ENCODE measurements around the gene PLCB4.
"Not testable (repeated sequence)": the region's sequence is repeated elsewhere in the genome, so short reads cannot be mapped to it uniquely, and the experiment has no call there.

PLCB4 gene

GRCh38 chr20:9032758-9033157 is 36.1 kb upstream of the PLCB4 start:
- no peaks in the 10 kb centered on the region for H3K27me3 ChIP-seq (ENCODE audit: control insufficient read depth, insufficient read depth, low read length)
- H3K36me3 ChIP-seq (ENCODE audit: control insufficient read depth, insufficient read depth, low read length): no peaks in the 10 kb centered on the region
- H3K4me1 ChIP-seq (ENCODE audit: control insufficient read depth, insufficient read depth, low read length): no peaks in the 10 kb centered on the region
- WGBS (ENCODE audit: insufficient coverage, insufficient read length): no CpG with 5 or more reads among the region's 4 CpGs
- no peak for DNase-seq (ENCODE audit: low read depth, low spot score)
- H3K4me3 ChIP-seq (ENCODE audit: low read length): no peak overlapping the region
- no peaks in the 10 kb centered on the region for H3K9me3 ChIP-seq (ENCODE audit: control insufficient read depth, insufficient read depth, low read length)
- no peak overlapping the region for H3K27ac ChIP-seq (ENCODE audit: low read length)

- WGBS (ENCODE audit: insufficient coverage, insufficient read length): no CpG with 5 or more reads among the region's 3 CpGs
- H3K27me3 ChIP-seq (ENCODE audit: control insufficient read depth, insufficient read depth, low read length): no peaks in the 10 kb centered on the region
- DNase-seq (ENCODE audit: low read depth, low spot score): no peak
- no peaks in the 10 kb centered on the region for H3K9me3 ChIP-seq (ENCODE audit: control insufficient read depth, insufficient read depth, low read length)
- no peak overlapping the region for H3K27ac ChIP-seq (ENCODE audit: low read length)
- H3K4me1 ChIP-seq (ENCODE audit: control insufficient read depth, insufficient read depth, low read length): no peaks in the 10 kb centered on the region
- H3K36me3 ChIP-seq (ENCODE audit: control insufficient read depth, insufficient read depth, low read length): no peaks in the 10 kb centered on the region
- no peak overlapping the region for H3K4me3 ChIP-seq (ENCODE audit: low read length)
These were observed 33.8 kb upstream of the PLCB4 start for GRCh38 chr20:9035126-9035525.

GRCh38 chr20:9036593-9036992 is 32.3 kb upstream of the PLCB4 start:
- Histone ChIP-seq H3K4me3 (ENCODE audit: low read length) (no peak overlapping the region), H3K9me3 (ENCODE audit: control insufficient read depth, insufficient read depth, low read length) (no peaks in the 10 kb centered on the region), H3K4me1 (ENCODE audit: control insufficient read depth, insufficient read depth, low read length) (no peaks in the 10 kb centered on the region), H3K36me3 (ENCODE audit: control insufficient read depth, insufficient read depth, low read length) (no peaks in the 10 kb centered on the region), H3K27me3 (ENCODE audit: control insufficient read depth, insufficient read depth, low read length) (no peaks in the 10 kb centered on the region), H3K27ac (ENCODE audit: low read length) (no peak overlapping the region)
- no peak for DNase-seq (ENCODE audit: low read depth, low spot score)
- no CpG with 5 or more reads among the region's 1 CpG for WGBS (ENCODE audit: insufficient coverage, insufficient read length)

GRCh38 chr20:9038791-9039535 is 29.9 kb upstream of the PLCB4 start:
- no CpG with 5 or more reads among the region's 6 CpGs for WGBS (ENCODE audit: insufficient coverage, insufficient read length)
- no peak overlapping the region for H3K27ac ChIP-seq (ENCODE audit: low read length)
- DNase-seq (ENCODE audit: low read depth, low spot score): no peak
- no peaks in the 10 kb centered on the region for H3K27me3 ChIP-seq (ENCODE audit: control insufficient read depth, insufficient read depth, low read length)
- H3K4me1 ChIP-seq (ENCODE audit: control insufficient read depth, insufficient read depth, low read length): no peaks in the 10 kb centered on the region
- no peaks in the 10 kb centered on the region for H3K36me3 ChIP-seq (ENCODE audit: control insufficient read depth, insufficient read depth, low read length)
- no peak overlapping the region for H3K4me3 ChIP-seq (ENCODE audit: low read length)
- no peaks in the 10 kb centered on the region for H3K9me3 ChIP-seq (ENCODE audit: control insufficient read depth, insufficient read depth, low read length)

GRCh38 chr20:9040863-9041524 is 27.9 kb upstream of the PLCB4 start:
- H3K27me3 ChIP-seq (ENCODE audit: control insufficient read depth, insufficient read depth, low read length): no peaks in the 10 kb centered on the region
- H3K36me3 ChIP-seq (ENCODE audit: control insufficient read depth, insufficient read depth, low read length): no peaks in the 10 kb centered on the region
- H3K4me3 ChIP-seq (ENCODE audit: low read length): no peak overlapping the region
- H3K27ac ChIP-seq (ENCODE audit: low read length): no peak overlapping the region
- H3K9me3 ChIP-seq (ENCODE audit: control insufficient read depth, insufficient read depth, low read length): no peaks in the 10 kb centered on the region
- no peak for DNase-seq (ENCODE audit: low read depth, low spot score)
- no peaks in the 10 kb centered on the region for H3K4me1 ChIP-seq (ENCODE audit: control insufficient read depth, insufficient read depth, low read length)
- no CpG with 5 or more reads among the region's 1 CpG for WGBS (ENCODE audit: insufficient coverage, insufficient read length)

GRCh38 chr20:9043364-9043763 is 25.5 kb upstream of the PLCB4 start:
- no peaks in the 10 kb centered on the region for H3K9me3 ChIP-seq (ENCODE audit: control insufficient read depth, insufficient read depth, low read length)
- no CpG with 5 or more reads among the region's 5 CpGs for WGBS (ENCODE audit: insufficient coverage, insufficient read length)
- H3K27me3 ChIP-seq (ENCODE audit: control insufficient read depth, insufficient read depth, low read length): no peaks in the 10 kb centered on the region
- no peak for DNase-seq (ENCODE audit: low read depth, low spot score)
- no peak overlapping the region for H3K27ac ChIP-seq (ENCODE audit: low read length)
- H3K36me3 ChIP-seq (ENCODE audit: control insufficient read depth, insufficient read depth, low read length): no peaks in the 10 kb centered on the region
- H3K4me3 ChIP-seq (ENCODE audit: low read length): no peak overlapping the region
- H3K4me1 ChIP-seq (ENCODE audit: control insufficient read depth, insufficient read depth, low read length): no peaks in the 10 kb centered on the region

- H3K4me1 ChIP-seq (ENCODE audit: control insufficient read depth, insufficient read depth, low read length); DNase-seq (ENCODE audit: low read depth, low spot score); H3K9me3 ChIP-seq (ENCODE audit: control insufficient read depth, insufficient read depth, low read length); H3K27me3 ChIP-seq (ENCODE audit: control insufficient read depth, insufficient read depth, low read length); H3K36me3 ChIP-seq (ENCODE audit: control insufficient read depth, insufficient read depth, low read length); H3K4me3 ChIP-seq (ENCODE audit: low read length); H3K27ac ChIP-seq (ENCODE audit: low read length): not testable (repeated sequence)
- WGBS (ENCODE audit: insufficient coverage, insufficient read length): no CpG with 5 or more reads among the region's 1 CpG
These were observed 21.0 kb upstream of the PLCB4 start for GRCh38 chr20:9047928-9048327.

GRCh38 chr20:9051508-9051907 is 17.4 kb upstream of the PLCB4 start:
- DNase-seq (ENCODE audit: low read depth, low spot score): no peak
- H3K4me1 ChIP-seq (ENCODE audit: control insufficient read depth, insufficient read depth, low read length): no peaks in the 10 kb centered on the region
- H3K27ac ChIP-seq (ENCODE audit: low read length): no peak overlapping the region
- WGBS (ENCODE audit: insufficient coverage, insufficient read length): no CpG with 5 or more reads among the region's 2 CpGs
- H3K27me3 ChIP-seq (ENCODE audit: control insufficient read depth, insufficient read depth, low read length): no peaks in the 10 kb centered on the region
- no peaks in the 10 kb centered on the region for H3K9me3 ChIP-seq (ENCODE audit: control insufficient read depth, insufficient read depth, low read length)
- no peak overlapping the region for H3K4me3 ChIP-seq (ENCODE audit: low read length)
- H3K36me3 ChIP-seq (ENCODE audit: control insufficient read depth, insufficient read depth, low read length): no peaks in the 10 kb centered on the region

- Histone ChIP-seq H3K9me3 (ENCODE audit: control insufficient read depth, insufficient read depth, low read length) (no peaks in the 10 kb centered on the region), H3K4me1 (ENCODE audit: control insufficient read depth, insufficient read depth, low read length) (no peaks in the 10 kb centered on the region), H3K36me3 (ENCODE audit: control insufficient read depth, insufficient read depth, low read length) (no peaks in the 10 kb centered on the region), H3K27me3 (ENCODE audit: control insufficient read depth, insufficient read depth, low read length) (no peaks in the 10 kb centered on the region), H3K4me3 (ENCODE audit: low read length) (no peak overlapping the region), H3K27ac (ENCODE audit: low read length) (no peak overlapping the region)
- no peak for DNase-seq (ENCODE audit: low read depth, low spot score)
- no CpG with 5 or more reads among the region's 3 CpGs for WGBS (ENCODE audit: insufficient coverage, insufficient read length)
These were observed 16.8 kb upstream of the PLCB4 start for GRCh38 chr20:9052136-9052535.

GRCh38 chr20:9053108-9053507 is 15.8 kb upstream of the PLCB4 start:
- H3K9me3 ChIP-seq (ENCODE audit: control insufficient read depth, insufficient read depth, low read length): no peaks in the 10 kb centered on the region
- WGBS (ENCODE audit: insufficient coverage, insufficient read length): no CpG with 5 or more reads among the region's 3 CpGs
- H3K27ac ChIP-seq (ENCODE audit: low read length): no peak overlapping the region
- no peaks in the 10 kb centered on the region for H3K36me3 ChIP-seq (ENCODE audit: control insufficient read depth, insufficient read depth, low read length)
- H3K4me1 ChIP-seq (ENCODE audit: control insufficient read depth, insufficient read depth, low read length): no peaks in the 10 kb centered on the region
- DNase-seq (ENCODE audit: low read depth, low spot score): no peak
- no peak overlapping the region for H3K4me3 ChIP-seq (ENCODE audit: low read length)
- no peaks in the 10 kb centered on the region for H3K27me3 ChIP-seq (ENCODE audit: control insufficient read depth, insufficient read depth, low read length)

- H3K27ac ChIP-seq (ENCODE audit: low read length): no peak overlapping the region
- WGBS (ENCODE audit: insufficient coverage, insufficient read length): no CpG with 5 or more reads among the region's 3 CpGs
- no peaks in the 10 kb centered on the region for H3K4me1 ChIP-seq (ENCODE audit: control insufficient read depth, insufficient read depth, low read length)
- H3K4me3 ChIP-seq (ENCODE audit: low read length): no peak overlapping the region
- no peak for DNase-seq (ENCODE audit: low read depth, low spot score)
- H3K27me3 ChIP-seq (ENCODE audit: control insufficient read depth, insufficient read depth, low read length): no peaks in the 10 kb centered on the region
- no peaks in the 10 kb centered on the region for H3K36me3 ChIP-seq (ENCODE audit: control insufficient read depth, insufficient read depth, low read length)
- no peaks in the 10 kb centered on the region for H3K9me3 ChIP-seq (ENCODE audit: control insufficient read depth, insufficient read depth, low read length)
These were observed 14.7 kb upstream of the PLCB4 start for GRCh38 chr20:9054176-9054575.
